ENCODE measurements around the gene MIDN.
A peak's percentile ranks its signal among the peaks of the same experiment; 100 is the strongest.

MIDN gene

DNA sequence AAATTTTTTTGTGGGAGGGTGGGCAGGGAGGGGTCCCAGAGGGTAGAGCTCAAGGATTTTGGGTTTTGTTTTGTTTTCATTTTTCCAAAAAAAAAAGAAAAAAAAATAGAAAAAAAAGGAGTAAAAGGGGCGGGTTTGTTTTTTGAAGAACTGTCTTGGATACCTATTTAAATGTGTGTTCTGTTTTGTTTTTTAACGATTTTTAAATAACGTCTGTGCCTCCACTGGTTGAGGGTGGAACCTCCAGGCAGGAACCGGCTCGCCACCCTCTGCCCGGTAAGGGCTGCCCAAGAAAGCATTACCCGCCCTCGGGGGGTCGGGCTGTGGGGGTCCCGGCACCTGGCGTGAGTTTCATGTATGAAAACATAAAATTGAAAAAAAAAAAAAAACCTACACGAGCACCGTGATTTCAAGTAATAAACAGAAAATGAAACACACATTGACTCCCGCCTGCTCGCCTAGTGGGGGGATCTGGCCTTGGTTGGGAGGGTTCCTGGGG is 10.4 kb downstream of the MIDN start:
- Histone ChIP-seq H3K9me3 (ENCODE audit: insufficient read depth, low read depth, low read length) (no peaks in the 10 kb centered on the region), H3K4me3 (ENCODE audit: low read length) (no peak overlapping the region), H3K27me3 (ENCODE audit: insufficient read depth, low read length) (no peaks in the 10 kb centered on the region), H3K36me3 (ENCODE audit: insufficient read depth, low read length) (peaks cover 46% of the 10 kb centered on the region), H3K27ac (ENCODE audit: low read depth, low read length) (peak overlapping the region; percentile 89; the same call in 1 of the 2 replicates), H3K9ac (ENCODE audit: low read depth, low read length) (no peak overlapping the region), H3K4me1 (ENCODE audit: insufficient read depth, low read length) (peaks cover 20% of the 10 kb centered on the region)
- WGBS: 68% methylated on average over 13 of the region's 15 CpGs

DNA sequence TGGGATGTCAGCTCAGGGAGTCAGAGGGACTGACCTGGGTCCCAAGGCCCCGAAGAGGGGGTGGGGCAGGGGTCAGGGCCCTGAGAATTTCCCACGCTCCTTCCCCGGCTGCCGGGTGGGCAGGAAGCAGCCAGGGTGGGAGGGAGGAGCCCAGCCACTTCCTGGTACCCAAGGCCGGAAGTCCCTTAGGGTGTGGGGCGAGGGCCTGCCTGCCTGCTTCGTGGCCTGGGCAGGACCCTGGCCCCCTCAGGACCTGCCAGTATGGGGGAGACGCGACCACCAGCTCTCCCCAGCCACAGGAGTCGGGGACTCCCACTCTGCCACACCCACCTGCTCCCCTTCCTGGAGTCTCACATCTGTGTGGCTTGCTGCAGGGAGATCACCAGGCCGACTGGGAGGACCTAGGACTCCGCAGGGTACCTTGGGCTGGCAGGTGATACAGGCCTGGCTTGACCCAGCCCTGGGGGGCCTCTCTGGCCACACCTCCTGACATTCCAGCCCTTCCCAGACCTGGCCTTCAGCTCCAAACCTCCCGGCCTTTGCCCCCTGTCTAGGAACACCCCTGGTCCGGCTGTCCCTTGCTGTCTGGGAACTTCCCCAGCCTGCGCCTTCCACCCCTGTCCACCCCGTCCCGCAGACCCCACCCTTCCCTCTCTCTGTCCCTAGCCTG is 11.0 kb downstream of the MIDN start:
- Histone ChIP-seq H3K27ac (ENCODE audit: low read depth, low read length) (peak overlapping the region; percentile 89; the same call in 1 of the 2 replicates), H3K4me3 (ENCODE audit: low read length) (no peak overlapping the region), H3K4me1 (ENCODE audit: insufficient read depth, low read length) (peaks cover 20% of the 10 kb centered on the region)

DNA sequence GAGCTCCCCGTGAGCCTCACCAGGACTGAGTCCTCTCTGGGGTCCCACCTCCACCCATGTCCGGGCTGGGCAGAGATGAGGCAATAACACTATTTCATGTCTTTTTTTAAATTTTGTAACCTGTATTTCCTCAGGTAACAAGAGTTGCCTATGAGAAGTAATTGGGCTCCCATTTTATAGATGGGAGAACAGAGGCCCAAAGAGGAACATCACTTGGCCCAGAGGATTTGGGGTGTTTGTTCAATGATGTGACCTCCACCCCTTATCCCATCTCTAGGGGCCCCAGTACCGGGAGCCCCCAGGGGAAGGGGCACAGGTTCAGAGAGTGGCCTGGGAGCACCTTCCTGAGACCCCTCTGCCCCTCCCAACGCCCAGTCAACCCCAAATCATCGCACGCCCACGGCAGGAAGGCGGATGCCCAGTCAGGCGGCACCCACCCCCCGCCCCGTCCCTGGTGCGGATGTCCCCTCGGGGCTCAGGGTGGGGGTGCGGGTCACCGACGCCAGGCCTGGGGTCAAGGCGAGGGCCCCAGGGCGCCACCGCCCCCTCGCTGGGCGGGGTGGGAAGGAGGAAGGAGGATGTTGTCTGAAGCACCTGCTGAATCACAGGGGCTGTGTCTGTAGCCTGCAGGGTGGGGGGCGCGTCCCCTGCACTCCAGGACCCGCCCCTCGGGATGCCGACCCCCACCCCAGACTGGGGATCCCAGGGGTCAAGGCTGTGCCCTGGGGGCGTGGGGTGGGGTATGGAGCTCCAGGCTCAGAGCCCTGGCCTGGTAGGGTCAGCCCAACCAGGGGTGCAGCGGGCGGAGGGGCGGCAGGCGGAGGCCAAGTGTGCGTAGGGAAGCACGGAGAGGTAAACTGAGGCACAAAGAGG is 11.7 kb downstream of the MIDN start:
- peak overlapping the region; percentile 89 for H3K27ac ChIP-seq (ENCODE audit: low read depth, low read length)
- H3K9ac ChIP-seq (ENCODE audit: low read depth, low read length): no peak overlapping the region
- H3K9me3 ChIP-seq (ENCODE audit: insufficient read depth, low read depth, low read length): no peaks in the 10 kb centered on the region
- peaks cover 38% of the 10 kb centered on the region for H3K36me3 ChIP-seq (ENCODE audit: insufficient read depth, low read length)
- peaks cover 28% of the 10 kb centered on the region for H3K4me1 ChIP-seq (ENCODE audit: insufficient read depth, low read length)
- H3K27me3 ChIP-seq (ENCODE audit: insufficient read depth, low read length): no peaks in the 10 kb centered on the region
- peak overlapping the region; percentile 32 for H3K4me3 ChIP-seq (ENCODE audit: low read length)
- WGBS: 17% methylated on average over 33 of the region's 33 CpGs

More for the DNA sequence above, 11.0 kb downstream of the MIDN start:
- 26% methylated on average over 17 of the region's 17 CpGs for WGBS
- no peak overlapping the region for H3K9ac ChIP-seq (ENCODE audit: low read depth, low read length)
- H3K27me3 ChIP-seq (ENCODE audit: insufficient read depth, low read length): no peaks in the 10 kb centered on the region
- H3K9me3 ChIP-seq (ENCODE audit: insufficient read depth, low read depth, low read length): no peaks in the 10 kb centered on the region
- H3K36me3 ChIP-seq (ENCODE audit: insufficient read depth, low read length): peaks cover 42% of the 10 kb centered on the region

DNA sequence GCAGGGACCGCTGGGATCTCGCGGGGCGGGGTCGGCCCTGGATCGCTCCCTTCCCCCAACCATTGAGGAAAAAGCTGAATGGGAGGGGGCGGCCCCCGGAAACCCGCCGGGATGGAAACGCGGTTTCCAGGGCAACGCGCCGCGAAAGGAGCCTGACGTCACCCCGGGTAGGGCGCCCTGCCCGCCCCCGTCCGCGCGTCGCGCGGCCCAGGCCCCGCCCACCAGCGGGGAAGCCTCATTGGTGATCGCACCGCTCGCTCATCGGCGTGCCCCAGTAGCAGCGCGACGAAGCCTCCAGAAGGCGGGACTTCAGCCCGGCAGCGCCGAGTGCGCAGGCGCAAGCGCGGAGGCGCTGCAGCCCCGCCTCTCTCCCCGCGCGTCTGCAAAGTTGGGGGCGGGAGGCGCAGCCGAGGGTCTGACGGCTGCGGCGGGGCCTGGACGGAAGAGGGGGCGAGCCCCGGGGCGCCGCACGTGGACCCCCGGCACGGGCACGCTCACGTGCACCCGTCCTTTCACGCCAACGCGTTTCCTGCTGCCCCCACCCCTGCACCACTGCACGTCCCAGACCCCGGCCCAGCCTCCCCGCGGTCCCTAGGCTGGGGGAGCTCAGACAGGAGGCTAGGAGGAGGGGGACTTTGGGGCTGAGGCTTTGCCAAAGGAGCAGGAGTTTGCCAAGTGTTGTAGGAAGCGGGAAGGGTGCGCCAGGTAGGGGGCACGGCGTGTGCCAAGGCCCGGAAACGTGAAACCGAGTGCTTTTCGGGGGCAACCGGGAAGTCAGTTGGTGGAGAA is 12.6 kb downstream of the MIDN start:
- under 1% methylated on average over 83 of the region's 83 CpGs for WGBS
- Histone ChIP-seq H3K9me3 (ENCODE audit: insufficient read depth, low read depth, low read length) (no peaks in the 10 kb centered on the region), H3K36me3 (ENCODE audit: insufficient read depth, low read length) (peaks cover 30% of the 10 kb centered on the region), H3K27me3 (ENCODE audit: insufficient read depth, low read length) (no peaks in the 10 kb centered on the region), H3K4me3 (ENCODE audit: low read length) (peak overlapping the region; percentile 89), H3K4me1 (ENCODE audit: insufficient read depth, low read length) (peaks cover 30% of the 10 kb centered on the region), H3K27ac (ENCODE audit: low read depth, low read length) (peak overlapping the region; percentile 89), H3K9ac (ENCODE audit: low read depth, low read length) (peak overlapping the region; percentile 72)

DNA sequence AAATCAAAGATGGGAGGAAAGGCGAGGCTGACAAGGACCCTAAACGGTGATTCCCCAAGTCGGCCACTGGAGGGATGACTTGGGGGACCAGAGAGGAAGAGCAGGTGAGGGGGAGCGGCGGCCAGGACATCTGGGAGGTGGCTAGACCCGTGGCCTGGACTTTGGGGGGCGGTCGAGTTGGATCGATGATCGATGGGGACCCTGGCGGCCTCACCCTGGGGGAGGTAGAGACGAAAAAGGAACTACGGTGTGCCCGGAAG is 13.1 kb downstream of the MIDN start:
- peaks cover 30% of the 10 kb centered on the region for H3K4me1 ChIP-seq (ENCODE audit: insufficient read depth, low read length)
- peak overlapping the region; percentile 72 for H3K9ac ChIP-seq (ENCODE audit: low read depth, low read length)
- peak overlapping the region; percentile 89 for H3K27ac ChIP-seq (ENCODE audit: low read depth, low read length)
- H3K27me3 ChIP-seq (ENCODE audit: insufficient read depth, low read length): no peaks in the 10 kb centered on the region
- peak overlapping the region; percentile 89 for H3K4me3 ChIP-seq (ENCODE audit: low read length)
- WGBS: 14% methylated on average over 14 of the region's 14 CpGs
- no peaks in the 10 kb centered on the region for H3K9me3 ChIP-seq (ENCODE audit: insufficient read depth, low read depth, low read length)
- H3K36me3 ChIP-seq (ENCODE audit: insufficient read depth, low read length): peaks cover 26% of the 10 kb centered on the region

DNA sequence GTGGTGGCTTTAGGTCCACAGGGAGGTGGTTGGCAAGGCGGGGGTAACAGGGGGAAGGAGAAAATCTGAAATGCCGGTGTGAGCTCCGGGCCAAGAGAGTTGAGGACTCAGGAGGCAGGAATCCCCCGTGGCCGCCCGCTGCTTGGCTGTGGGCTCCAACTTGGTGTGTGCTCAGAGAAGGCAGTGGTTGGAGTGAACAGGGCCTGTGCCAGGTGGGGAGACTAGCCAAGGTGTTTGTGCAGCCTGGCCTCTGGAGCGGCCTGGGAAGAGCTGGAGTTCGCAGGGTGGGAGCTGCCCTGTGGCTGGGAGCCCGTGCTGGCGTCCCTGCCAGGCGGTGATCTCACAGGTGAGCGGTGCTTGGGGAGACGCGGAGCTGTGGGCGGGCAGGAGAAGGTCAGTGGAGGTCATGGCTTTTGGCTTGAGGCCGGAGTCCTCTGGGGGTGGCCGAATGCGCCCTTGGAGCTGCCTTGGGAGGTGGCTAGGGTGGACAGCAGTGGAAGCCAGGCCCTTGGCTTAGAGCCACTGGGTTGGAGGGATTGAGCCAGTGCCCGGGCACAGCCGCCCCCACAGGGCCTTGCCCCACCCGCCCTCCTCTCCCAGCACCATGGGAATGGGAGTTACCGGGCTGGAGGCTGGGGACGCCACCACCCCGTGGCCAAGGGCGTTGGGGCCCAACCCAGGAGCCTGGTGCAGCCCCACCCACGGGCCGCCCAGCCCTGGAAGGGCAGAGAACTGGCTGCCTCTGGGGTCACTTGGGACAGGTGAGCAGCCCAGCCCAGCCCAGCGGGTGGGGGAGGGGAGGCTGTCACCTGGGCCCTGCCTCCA is 13.6 kb downstream of the MIDN start:
- H3K9ac ChIP-seq (ENCODE audit: low read depth, low read length): peak overlapping the region; percentile 72
- peak overlapping the region; percentile 89 for H3K4me3 ChIP-seq (ENCODE audit: low read length)
- H3K36me3 ChIP-seq (ENCODE audit: insufficient read depth, low read length): peaks cover 21% of the 10 kb centered on the region
- peaks cover 30% of the 10 kb centered on the region for H3K4me1 ChIP-seq (ENCODE audit: insufficient read depth, low read length)
- H3K9me3 ChIP-seq (ENCODE audit: insufficient read depth, low read depth, low read length): no peaks in the 10 kb centered on the region
- H3K27me3 ChIP-seq (ENCODE audit: insufficient read depth, low read length): peaks cover under 1% of the 10 kb centered on the region
- H3K27ac ChIP-seq (ENCODE audit: low read depth, low read length): peak overlapping the region; percentile 89
- 36% methylated on average over 27 of the region's 28 CpGs for WGBS

DNA sequence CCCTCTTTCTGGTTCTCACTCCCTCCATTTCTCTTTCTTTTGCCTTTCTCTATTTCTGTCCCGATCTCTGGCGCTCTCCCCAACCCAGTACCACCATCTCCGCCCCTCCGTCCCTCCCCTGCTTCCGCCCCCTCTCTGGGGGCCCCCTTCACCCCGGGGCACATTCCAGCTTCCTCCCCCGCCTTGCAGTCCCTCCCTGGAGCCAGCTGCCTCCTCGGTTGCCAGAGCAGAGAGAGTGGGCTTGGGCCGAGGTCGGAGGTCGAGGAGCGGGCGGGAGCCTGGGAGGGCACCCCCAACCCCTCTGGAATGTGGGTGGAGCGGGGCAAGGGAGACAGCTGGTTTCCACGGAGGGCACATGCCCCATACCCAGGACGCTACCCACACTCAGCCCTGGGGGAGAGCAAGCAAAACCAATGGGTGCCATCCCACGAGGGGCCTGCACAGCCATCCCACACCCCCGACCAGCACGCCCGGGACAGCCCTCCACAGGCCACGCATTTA is 14.3 kb downstream of the MIDN start:
- Histone ChIP-seq H3K27me3 (ENCODE audit: insufficient read depth, low read length) (peaks cover 7% of the 10 kb centered on the region), H3K36me3 (ENCODE audit: insufficient read depth, low read length) (peaks cover 14% of the 10 kb centered on the region), H3K4me1 (ENCODE audit: insufficient read depth, low read length) (peaks cover 30% of the 10 kb centered on the region), H3K27ac (ENCODE audit: low read depth, low read length) (peak overlapping the region; percentile 89; the same call in 1 of the 2 replicates), H3K9ac (ENCODE audit: low read depth, low read length) (0 out of 2 replicates have a peak overlapping the region, but pooled peaks have one; percentile 2), H3K9me3 (ENCODE audit: insufficient read depth, low read depth, low read length) (no peaks in the 10 kb centered on the region), H3K4me3 (ENCODE audit: low read length) (peak overlapping the region; percentile 89)
- WGBS: 43% methylated on average over 21 of the region's 21 CpGs

DNA sequence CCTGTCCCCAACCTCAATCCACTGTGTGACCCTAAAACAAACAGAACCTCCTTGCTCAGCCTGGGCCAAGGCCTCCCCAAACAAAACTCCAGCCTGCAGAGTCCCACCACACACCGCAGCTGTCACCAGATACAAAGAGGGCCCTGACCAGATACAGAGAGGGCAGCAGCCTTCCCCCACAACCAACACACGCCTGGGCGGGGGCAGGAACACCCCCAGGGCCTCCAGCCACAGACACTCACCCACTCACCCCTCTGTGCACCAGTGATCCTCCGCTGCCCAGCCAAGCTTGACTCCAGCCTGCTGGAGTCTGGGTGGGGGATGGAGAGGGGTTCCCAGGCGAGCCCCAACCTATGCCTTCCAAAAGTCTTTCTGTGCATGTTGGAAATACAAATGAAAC is 14.8 kb downstream of the MIDN start:
- H3K9me3 ChIP-seq (ENCODE audit: insufficient read depth, low read depth, low read length): no peaks in the 10 kb centered on the region
- H3K4me3 ChIP-seq (ENCODE audit: low read length): no peak overlapping the region
- no peak overlapping the region for H3K9ac ChIP-seq (ENCODE audit: low read depth, low read length)
- H3K4me1 ChIP-seq (ENCODE audit: insufficient read depth, low read length): peaks cover 32% of the 10 kb centered on the region
- H3K27ac ChIP-seq (ENCODE audit: low read depth, low read length): peak overlapping the region; percentile 89; the same call in 1 of the 2 replicates
- 75% methylated on average over 5 of the region's 5 CpGs for WGBS
- peaks cover 9% of the 10 kb centered on the region for H3K36me3 ChIP-seq (ENCODE audit: insufficient read depth, low read length)
- peaks cover 10% of the 10 kb centered on the region for H3K27me3 ChIP-seq (ENCODE audit: insufficient read depth, low read length)

DNA sequence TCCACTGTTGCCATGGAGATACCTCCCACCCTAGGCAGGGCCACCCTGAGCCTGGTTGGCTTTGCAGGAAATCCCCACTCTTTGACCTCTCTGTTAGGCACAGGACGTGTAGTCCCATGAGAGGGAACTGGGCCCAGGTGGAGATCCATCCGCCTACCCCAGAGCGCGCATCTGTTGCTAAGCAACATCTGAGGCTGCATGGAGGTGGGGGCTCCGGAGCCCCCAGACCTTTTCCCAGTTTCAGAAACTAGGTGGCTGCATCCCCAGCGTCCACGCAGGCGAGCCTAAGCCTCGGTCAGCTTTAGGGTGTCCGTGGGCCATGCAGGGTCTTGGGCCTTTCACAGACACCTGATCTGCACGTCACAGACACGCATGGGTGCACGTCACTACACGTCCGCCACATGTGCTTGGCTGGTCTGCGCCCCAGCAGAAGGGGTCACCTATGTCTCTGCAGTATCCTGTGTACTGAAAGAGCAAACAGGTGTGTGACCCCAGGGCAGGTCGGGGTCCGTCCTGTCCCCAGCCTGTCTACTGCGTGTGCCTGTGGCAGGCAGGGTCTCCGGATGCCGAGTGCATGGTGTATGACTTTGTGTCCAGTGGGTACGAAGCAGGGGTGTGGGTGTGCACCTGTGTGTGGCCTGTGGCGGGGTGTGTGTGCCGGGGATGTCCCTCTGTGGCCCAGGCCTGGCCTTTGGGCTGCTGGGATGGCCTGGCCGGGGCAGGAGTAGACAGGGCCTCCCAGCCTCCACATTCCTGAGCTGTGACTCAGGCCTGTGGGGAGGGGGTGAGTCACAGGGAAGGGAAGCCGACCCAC is 16.6 kb downstream of the MIDN start:
- Histone ChIP-seq H3K9me3 (ENCODE audit: insufficient read depth, low read depth, low read length) (no peaks in the 10 kb centered on the region), H3K36me3 (ENCODE audit: insufficient read depth, low read length) (0 out of 2 replicates have a peak, but pooled peaks cover 6% of the 10 kb centered on the region), H3K4me1 (ENCODE audit: insufficient read depth, low read length) (peaks cover 35% of the 10 kb centered on the region), H3K9ac (ENCODE audit: low read depth, low read length) (peak overlapping the region; percentile 61), H3K4me3 (ENCODE audit: low read length) (no peak overlapping the region), H3K27me3 (ENCODE audit: insufficient read depth, low read length) (peaks cover 10% of the 10 kb centered on the region), H3K27ac (ENCODE audit: low read depth, low read length) (peak overlapping the region; percentile 77)
- 66% methylated on average over 26 of the region's 26 CpGs for WGBS
